Right ventricle myocardium superior (tissue), 1 donor: Measurements from ENCODE around the gene MKS1. TPM values are rescaled to one million over a fixed set of nuclear protein-coding genes. Genes with fewer than 3 reads are reported as not detected.

ENCODE experiments used
- ATAC-seq: fragments of 200-7000 bp; cut with Tn5 transposase; one replicate; pipeline ENCODE4 v1.9.1; 2020; ENCODE audit warnings: mild to moderate bottlenecking; ENCODE audit not compliant: poor library complexity
- DNase-seq: peaks from one replicate; pipeline ENCODE4 v3.0.0-alpha.2; 2020
- intact Hi-C: fragments of 100-400 bp; cut with DNase I; formaldehyde crosslinking; loops from one replicate; pipeline ENCODE4 v1.11.2; 2022
- total RNA-seq: library from RNA; stranded (reverse); fragmentation: NEBNext Ultra II Directional; extraction: Animal tissue kit (Norgen Biotek cat#: 25700); gene quantifications from one replicate; pipeline ENCODE4 v1.2.1, GENCODE V29; 2021
- donor health status: DM: no; HTN: yes; CAD: no; lungs with severe emphysema.

The MKS1 gene
- total RNA-seq, 1 donor from 2014 or later = 7.9 TPM

GRCh38 chr17:58246781-58247180, 27.7 kb upstream of the MKS1 start:
- ATAC-seq (no peak), DNase-seq (no peak)
- intact Hi-C loops = loop anchor here (10.0 kb wide), 1 partner anchor 198 kb away; no protein-coding TSS in a partner anchor

- intact Hi-C loops = loop anchor here (10.0 kb wide), 1 partner anchor 199 kb away; no protein-coding TSS in a partner anchor
- DNase-seq (no peak), ATAC-seq (no peak)
Measured at GRCh38 chr17:58246104-58246740, 27.2 kb upstream of the MKS1 start.

- ATAC-seq (no peak), DNase-seq (no peak)
- intact Hi-C loops = loop anchor here (10.0 kb wide), 1 partner anchor 199 kb away; no protein-coding TSS in a partner anchor
Measured at GRCh38 chr17:58245428-58246103, 26.5 kb upstream of the MKS1 start.

GRCh38 chr17:58244963-58245362, 25.9 kb upstream of the MKS1 start:
- DNase-seq = no peak
- ATAC-seq = no peak
- intact Hi-C loops = loop anchor here (10.0 kb wide), 1 partner anchor 200 kb away; no protein-coding TSS in a partner anchor

DNA sequence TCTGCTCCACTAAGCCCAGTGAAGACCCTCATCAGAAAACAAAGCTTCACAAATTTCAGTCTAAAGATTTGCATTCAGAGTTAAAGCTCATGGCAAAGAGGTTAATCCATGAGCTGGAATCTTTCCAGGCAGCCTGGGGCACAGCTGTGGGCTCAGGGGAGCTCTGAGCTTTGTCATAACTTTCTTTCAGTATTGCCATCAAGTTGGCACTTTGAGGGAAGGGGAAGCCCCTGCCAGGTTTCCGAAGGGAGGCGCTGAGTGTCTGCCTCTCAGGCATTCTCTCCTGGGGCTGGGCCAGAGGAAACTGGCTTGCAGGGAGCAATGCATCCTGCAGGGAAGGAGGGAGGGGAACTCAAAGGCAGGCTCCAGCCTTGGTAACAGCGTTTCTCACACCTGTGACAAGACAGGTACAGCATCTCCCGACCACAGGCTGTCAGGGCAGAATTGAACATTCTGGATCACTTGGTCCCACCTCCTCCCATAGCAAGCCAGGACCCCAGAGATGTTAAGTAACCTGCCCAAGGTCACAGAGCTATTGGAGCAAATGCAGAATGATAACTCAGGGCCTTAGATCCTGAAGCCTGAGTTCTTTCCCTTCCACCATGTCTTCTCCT, 23.2 kb upstream of the MKS1 start:
- ATAC-seq = no peak
- intact Hi-C loops = loop anchor here (10.0 kb wide), 1 partner anchor 203 kb away; no protein-coding TSS in a partner anchor

GRCh38 chr17:58239987-58240386, 20.9 kb upstream of the MKS1 start:
- intact Hi-C loops = loop anchor here (10.0 kb wide), 1 partner anchor 205 kb away; no protein-coding TSS in a partner anchor
- ATAC-seq (no peak), DNase-seq (no peak)

More for the DNA sequence above, 23.2 kb upstream of the MKS1 start:
- no peak for DNase-seq

GRCh38 chr17:58238147-58238634, 19.1 kb upstream of the MKS1 start, which contains the start of gene LPO:
LPO (plus strand) TSS chr17:58238584; CDS start chr17:58242980, 4,396 bp downstream.
- intact Hi-C loops = no loop called here
- no peak for ATAC-seq

DNA sequence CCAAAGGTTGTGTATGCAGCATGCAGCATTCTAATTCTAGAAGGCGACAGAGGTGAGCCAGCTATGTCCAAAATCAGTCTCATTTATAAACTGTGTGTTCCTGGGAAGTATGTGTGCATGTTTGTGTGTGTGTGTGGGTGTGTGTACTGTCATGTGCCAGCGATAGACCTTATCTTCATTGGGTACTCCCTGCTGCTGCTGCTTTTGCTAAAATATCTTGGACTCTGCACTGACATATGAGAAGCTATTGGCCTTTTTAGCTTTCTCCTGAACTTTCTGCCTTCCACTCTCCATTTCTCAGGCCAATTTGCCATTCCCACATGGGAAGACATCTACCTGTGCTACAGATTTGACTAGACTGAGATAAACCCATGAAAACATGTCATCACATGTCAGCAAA, 17.3 kb upstream of the MKS1 start:
- intact Hi-C loops = no loop called here
- DNase-seq = no peak
- ATAC-seq = no peak

More at GRCh38 chr17:58238147-58238634, 19.1 kb upstream of the MKS1 start, which contains the start of gene LPO:
- no peak for DNase-seq

GRCh38 chr17:58235821-58236220, 16.8 kb upstream of the MKS1 start:
- DNase-seq (no peak), ATAC-seq (no peak)
- intact Hi-C loops = no loop called here

DNA sequence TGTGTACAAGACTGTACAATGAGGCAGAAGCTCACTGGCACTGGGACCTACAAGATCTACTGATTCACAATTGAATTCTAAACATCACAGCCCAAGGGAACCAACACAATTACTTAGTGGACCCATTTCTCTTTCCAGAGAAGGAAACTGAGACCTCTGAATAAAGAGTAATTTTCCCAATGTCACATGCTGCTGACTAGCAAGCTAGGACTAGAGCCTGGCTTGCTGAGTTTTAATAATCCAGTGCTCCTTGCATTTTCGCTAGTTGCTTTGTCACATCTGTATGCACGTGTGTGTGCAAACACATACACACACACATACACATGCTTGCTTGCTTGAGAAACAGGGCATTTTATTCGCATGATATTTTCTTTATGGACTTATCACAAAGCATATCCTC, 15.5 kb upstream of the MKS1 start:
- ATAC-seq (no peak), DNase-seq (no peak)
- intact Hi-C loops = no loop called here

DNA sequence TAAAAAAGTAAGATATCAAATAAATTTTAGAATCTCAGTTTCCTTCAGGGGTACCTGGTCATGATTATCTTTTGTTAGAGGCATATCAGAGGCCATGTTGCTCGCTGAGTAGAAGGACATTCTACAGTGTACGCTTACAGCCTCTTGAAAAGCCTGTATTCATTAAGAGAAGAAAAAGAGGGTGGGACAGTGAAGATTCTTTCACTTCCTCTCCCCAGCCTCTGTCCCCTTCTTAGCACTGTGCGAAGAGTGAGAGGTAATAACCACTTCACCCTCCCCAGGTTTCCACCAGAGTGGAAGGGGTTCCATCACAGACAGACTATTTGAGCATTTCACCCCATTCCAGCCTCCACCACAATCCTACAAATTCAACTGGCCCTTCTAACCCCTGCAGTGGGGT, 14.5 kb upstream of the MKS1 start:
- no peak for DNase-seq
- no peak for ATAC-seq
- intact Hi-C loops = no loop called here

DNA sequence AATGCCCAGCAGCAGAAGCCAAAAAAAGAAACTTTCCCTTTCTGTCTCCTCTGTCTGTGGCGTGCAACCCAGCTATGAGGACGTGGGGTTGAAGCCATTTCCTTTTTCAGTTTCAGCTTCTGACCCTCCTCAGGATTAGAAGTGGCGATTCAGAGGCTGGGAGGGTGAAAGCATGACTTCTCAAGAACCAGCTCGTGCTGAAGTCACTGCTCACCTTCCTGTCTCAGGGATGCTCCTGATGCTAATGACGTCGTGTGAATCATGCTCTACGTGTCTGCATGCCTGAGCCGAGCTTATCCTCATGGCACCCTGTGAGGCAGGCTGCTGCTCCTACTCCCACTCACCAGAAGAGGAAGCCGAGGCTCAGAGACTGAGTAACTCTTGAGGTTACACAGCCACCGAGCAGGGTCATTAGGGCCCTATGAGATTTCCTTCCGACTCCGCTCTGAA, 13.7 kb upstream of the MKS1 start:
- DNase-seq = no peak
- intact Hi-C loops = no loop called here
- ATAC-seq = no peak

DNA sequence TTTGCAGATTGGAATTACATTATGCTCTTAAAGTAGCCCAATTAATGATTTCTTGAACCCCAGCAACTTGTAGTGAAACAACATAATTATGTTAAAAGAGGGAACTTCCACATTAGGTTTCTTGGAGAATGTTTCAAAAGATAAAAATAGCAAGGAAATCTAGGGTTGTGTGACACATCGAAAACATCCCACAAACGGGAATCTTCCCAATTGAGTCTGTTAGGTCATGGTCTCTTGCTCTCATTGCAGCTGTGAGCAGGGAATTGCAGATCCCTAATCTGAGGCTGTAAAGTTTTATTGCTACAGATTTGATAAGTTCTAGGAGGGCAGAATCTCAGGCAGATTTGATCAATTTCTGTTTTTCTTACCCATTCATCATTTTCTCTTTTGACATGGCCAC, 12.6 kb upstream of the MKS1 start:
- ATAC-seq = no peak
- intact Hi-C loops = no loop called here
- no peak for DNase-seq

DNA sequence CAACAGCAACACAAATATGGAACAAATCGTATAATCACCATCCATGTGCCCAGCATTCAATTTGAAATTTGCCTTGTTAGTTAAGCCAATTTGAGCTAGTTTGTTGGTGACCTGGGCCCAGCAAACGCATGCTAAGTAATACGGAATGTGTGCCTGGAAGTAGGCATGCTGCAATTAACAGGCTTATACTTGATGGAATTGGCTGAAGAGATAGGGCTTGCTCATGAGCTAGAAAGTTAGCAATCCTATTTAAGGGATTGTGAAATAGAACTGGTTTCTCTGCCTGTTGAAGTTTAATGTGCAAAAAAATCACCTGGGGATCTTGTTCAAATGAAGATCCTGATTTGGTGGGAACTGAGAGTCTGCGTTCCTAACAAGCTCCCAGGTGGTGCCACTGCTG, 10.8 kb upstream of the MKS1 start:
- ATAC-seq (no peak), DNase-seq (no peak)
- intact Hi-C loops = no loop called here

DNA sequence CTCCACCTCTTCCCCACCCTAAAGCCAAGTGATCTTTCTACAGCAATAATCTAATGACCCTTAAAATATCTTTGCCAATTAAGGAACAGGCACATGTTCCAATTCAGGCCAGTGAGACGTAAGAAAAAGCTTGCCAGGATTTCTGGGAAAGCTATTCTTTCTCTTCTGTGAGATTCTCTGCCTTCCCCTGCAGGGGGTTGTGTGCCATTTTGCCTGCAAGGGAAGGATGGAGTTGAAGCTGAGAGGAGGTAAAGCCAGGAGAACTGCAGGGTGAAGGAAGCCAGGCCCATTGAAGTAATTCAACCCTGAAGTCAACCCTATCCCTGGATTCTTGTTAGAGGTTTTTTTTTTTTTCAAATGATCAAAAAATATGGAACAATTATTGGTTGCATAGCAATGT, 10.3 kb upstream of the MKS1 start:
- DNase-seq = no peak
- ATAC-seq = no peak
- intact Hi-C loops = no loop called here

- ATAC-seq = no peak
- DNase-seq = no peak
- intact Hi-C loops = no loop called here
Measured at GRCh38 chr17:58228679-58229078, 9.6 kb upstream of the MKS1 start.

DNA sequence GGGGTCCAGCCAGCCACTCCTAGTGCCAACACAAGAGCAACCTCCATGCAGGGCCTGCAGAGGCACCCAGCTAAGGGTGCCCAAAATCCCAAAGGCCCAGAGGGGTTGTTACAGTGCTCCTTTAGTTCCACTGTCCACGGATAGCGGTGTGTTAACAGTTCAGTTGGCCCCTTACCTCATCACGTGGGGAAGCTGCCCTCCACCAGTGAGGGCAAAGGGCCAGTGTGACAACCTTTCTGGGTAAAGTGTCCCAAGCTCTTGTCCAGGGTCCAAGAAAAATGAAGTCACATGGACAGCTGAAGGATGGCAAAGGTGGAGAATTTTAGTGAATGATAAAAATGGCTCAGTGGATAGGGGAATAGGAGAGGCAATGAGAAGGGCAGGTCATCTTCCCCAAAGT, 8.7 kb upstream of the MKS1 start:
- intact Hi-C loops = no loop called here
- no peak for DNase-seq
- no peak for ATAC-seq

DNA sequence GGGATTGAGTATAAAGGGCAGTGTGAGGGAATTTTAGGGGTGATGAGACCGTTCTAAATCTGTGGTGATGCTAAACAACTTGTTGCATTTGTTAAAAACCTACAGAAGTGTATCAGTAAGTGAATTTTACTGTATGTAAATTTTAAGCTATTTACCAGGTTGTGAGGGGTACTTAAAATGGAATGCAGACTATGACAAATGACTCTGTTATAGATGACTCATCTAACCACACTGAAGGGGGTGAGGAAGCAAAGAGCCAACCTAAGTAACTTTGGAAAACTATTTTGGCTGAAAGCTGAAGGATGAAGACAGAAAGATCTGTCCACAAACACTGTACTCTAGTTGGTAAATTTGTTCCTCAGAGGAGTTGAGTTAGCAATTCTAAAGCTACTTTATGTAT, 5.3 kb upstream of the MKS1 start:
- DNase-seq (no peak), ATAC-seq (no peak)

DNA sequence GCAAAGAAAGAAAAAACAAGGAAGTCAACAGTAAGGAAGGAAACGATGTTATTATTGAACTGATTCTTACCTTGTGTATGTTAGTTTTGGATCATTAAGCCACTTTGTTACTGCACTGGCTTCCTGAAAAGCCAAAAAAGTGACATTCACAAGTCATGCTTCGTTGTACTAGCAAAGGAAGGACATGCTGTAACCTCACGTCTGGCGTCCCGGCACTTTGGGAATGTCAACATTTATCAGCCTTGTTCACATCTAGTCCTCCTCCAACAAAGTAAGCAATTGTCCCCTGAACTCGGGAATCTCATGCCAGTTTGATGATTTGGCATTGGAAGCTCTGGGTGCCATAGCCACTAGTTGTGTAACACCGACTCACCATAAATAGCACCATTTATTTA, 731 bp upstream of the MKS1 start:
- intact Hi-C loops = no loop called here
- ATAC-seq (no peak), DNase-seq (no peak)

More for the DNA sequence above, 5.3 kb upstream of the MKS1 start:
- intact Hi-C loops = no loop called here
